AG04449 (cell line): ENCODE measurements around the gene C10orf53.

ENCODE experiments used
- CTCF ChIA-PET: fragments of 350-600 bp; formaldehyde crosslinking; extraction: SDS; loops from one replicate; lab custom pipeline; 2021; ENCODE audit warnings: antibody characterized with exemption; lab: Yijun Ruan, JAX
- POLR2A ChIA-PET: fragments of 400-600, 350-600 bp; formaldehyde crosslinking; extraction: SDS; loops from one replicate; lab custom pipeline; 2020; ENCODE audit warnings: antibody characterized with exemption, inconsistent platforms; lab: Yijun Ruan, JAX
- DNase-seq: peaks from one replicate; pipeline ENCODE4 v3.0.0-alpha.2; 2010; ENCODE audit warnings: low read depth, low spot score
- H3K4me3 ChIP-seq: 2 replicates; pipeline ENCODE4 v1.5.1; 2011; ENCODE audit warnings: low read depth, mild to moderate bottlenecking, control low read depth, low read length
- CTCF ChIP-seq: IDR thresholded peaks from one replicate; pipeline ENCODE4 v1.5.1; 2011; ENCODE audit warnings: mild to moderate bottlenecking, moderate library complexity, low read length, control low read depth, inconsistent platforms; ENCODE audit not compliant: insufficient read depth; ENCODE audit errors: missing control alignments

C10orf53 gene

DNA sequence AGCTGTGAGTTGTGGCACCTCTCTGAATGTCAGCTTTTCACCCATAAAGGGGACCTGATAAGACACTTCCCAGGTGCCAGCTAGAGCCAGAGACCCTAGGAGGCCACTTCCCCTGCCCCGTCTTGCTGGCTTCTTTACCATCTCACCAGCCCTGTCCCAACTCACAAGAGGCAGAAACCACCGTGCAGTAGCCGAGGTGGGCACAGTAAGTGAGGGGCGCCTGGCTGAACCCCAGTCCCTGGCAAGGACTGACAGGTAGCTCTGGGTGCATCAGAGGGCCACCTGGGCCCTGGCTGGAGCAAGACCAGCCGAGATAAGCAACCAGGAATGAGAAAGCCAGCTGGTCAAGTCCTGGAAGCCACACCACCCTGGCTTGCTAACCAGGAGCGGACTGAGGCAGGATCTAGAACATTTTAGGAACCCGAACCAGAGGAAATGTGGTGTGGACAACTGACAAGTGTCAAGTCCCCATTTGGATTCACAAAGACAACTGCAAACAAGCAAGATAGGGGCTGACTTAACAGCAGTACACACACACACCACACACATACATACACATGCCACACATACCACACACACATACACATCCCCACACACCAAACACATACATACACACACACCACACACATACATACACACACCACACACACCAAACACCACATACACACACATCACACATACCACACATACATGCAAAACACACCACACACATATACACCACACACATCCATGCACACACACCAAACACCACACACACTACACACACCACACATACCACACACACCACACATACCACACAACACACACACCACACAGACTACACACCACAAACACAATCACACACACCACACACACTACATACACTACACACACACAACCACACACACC, 61.9 kb downstream of the C10orf53 start:
- TF ChIP-seq CTCF, result no peak
- no peak for DNase-seq
- no peak overlapping the region for H3K4me3 ChIP-seq
- CTCF ChIA-PET, result no interaction called here
- POLR2A ChIA-PET, result no interaction called here

- CTCF ChIA-PET, result no interaction called here
- no peak for TF ChIP-seq CTCF
- no peak for DNase-seq
- POLR2A ChIA-PET, result no interaction called here
- H3K4me3 ChIP-seq, result no peak overlapping the region
Measured at GRCh38 chr10:49742683-49743463, 63.4 kb downstream of the C10orf53 start.

GRCh38 chr10:49743464-49744075, 64.1 kb downstream of the C10orf53 start:
- no peak for DNase-seq
- ChIA-PET POLR2A (no interaction called here), CTCF (no interaction called here)
- no peak for TF ChIP-seq CTCF
- H3K4me3 ChIP-seq, result no peak overlapping the region

DNA sequence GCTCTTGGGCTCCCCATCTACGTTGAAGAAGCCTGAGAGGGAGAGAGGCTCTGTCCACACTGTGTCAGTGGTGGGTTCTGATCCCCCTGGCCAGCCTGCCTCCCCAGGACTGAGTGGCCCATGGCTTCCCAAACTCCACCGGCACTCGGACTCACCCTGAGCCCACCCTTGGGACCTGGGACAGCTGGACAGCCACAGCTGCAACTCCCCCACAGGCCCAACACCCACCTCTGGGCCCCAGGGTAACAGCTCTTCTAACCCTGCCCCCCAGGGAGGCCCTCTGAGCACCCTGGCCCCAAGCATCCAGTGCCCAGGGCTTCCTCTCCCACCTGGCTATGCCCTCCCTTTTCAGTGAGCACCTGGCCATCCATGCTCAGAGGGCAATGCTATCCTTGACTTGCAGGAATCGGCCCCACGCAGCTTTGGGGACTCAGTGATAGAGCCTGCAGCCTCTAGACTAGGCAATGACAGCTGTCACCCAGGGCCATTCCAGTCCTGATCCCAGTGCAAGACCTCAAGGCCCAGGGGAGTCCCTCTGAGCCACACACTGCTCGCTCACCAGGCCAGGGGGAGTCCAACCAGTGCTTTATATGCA, 64.7 kb downstream of the C10orf53 start:
- H3K4me3 ChIP-seq, result no peak overlapping the region
- POLR2A ChIA-PET, result no interaction called here
- no peak for DNase-seq
- no peak for TF ChIP-seq CTCF
- CTCF ChIA-PET, result no interaction called here

GRCh38 chr10:49744924-49745605, 65.6 kb downstream of the C10orf53 start:
- POLR2A ChIA-PET, result interaction anchor here (0.6 kb wide), 1 partner anchor 83 kb away, joined by 3 read pairs; no protein-coding TSS in a partner anchor
- no peak for DNase-seq
- H3K4me3 ChIP-seq, result no peak overlapping the region
- no peak for TF ChIP-seq CTCF
- CTCF ChIA-PET, result no interaction called here
